D721Med (cell line): ENCODE measurements around the gene C2CD2.
"Not testable (repeated sequence)": the region's sequence is repeated elsewhere in the genome, so short reads cannot be mapped to it uniquely, and the experiment has no call there.

Source experiments
- DNase-seq: peaks from one replicate; pipeline ENCODE4 v3.0.0; 2011; ENCODE audit warnings: low spot score; ENCODE audit not compliant: insufficient read length
- FAIRE-seq: peaks from 2 replicates; lab custom pipeline; 2011; peaks lifted over from hg19 to GRCh38; lab: Jason Lieb, UNC
- TF ChIP-seq, protein P1 (sequence below): IDR thresholded peaks from 2 replicates; pipeline ENCODE4 v1.5.1; 2012; ENCODE audit warnings: mild to moderate bottlenecking, control low read depth; ENCODE audit not compliant: insufficient read depth; ENCODE audit errors: missing control alignments

C2CD2 gene

GRCh38 chr21:41964171-41964570 is 10.4 kb upstream of the C2CD2 start:
- TF ChIP-seq, protein P1, sequence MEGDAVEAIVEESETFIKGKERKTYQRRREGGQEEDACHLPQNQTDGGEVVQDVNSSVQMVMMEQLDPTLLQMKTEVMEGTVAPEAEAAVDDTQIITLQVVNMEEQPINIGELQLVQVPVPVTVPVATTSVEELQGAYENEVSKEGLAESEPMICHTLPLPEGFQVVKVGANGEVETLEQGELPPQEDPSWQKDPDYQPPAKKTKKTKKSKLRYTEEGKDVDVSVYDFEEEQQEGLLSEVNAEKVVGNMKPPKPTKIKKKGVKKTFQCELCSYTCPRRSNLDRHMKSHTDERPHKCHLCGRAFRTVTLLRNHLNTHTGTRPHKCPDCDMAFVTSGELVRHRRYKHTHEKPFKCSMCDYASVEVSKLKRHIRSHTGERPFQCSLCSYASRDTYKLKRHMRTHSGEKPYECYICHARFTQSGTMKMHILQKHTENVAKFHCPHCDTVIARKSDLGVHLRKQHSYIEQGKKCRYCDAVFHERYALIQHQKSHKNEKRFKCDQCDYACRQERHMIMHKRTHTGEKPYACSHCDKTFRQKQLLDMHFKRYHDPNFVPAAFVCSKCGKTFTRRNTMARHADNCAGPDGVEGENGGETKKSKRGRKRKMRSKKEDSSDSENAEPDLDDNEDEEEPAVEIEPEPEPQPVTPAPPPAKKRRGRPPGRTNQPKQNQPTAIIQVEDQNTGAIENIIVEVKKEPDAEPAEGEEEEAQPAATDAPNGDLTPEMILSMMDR: no peak
- FAIRE-seq: no peak
- DNase-seq: no peak

DNA sequence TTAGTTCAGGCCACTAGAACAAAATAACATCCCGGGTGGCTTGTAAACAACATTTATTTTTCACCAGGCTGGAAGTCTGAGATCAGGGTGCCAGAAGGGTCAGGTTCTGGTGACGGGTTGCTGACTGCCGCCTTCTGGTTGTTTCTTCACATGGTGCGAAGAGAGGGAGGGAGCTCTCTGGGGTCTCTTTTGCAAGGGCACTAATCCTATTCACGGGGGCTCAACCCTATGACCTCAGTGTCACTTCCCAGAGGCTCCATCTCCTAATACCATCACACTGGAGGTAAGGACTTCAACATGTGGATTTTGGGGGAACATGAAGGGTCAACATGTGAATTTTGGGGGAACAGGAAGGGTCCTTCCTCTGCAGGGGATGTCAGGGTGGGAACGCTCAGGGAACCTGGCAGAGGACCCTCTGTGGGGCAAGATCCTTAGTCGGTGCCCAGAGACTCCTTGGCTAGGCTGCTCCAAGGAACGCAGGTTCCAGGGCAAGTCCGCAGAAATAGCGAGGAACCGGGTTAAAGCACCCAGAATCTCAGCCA is 8.7 kb upstream of the C2CD2 start:
- no peak for FAIRE-seq
- DNase-seq: no peak
- TF ChIP-seq, protein P1: no peak

DNA sequence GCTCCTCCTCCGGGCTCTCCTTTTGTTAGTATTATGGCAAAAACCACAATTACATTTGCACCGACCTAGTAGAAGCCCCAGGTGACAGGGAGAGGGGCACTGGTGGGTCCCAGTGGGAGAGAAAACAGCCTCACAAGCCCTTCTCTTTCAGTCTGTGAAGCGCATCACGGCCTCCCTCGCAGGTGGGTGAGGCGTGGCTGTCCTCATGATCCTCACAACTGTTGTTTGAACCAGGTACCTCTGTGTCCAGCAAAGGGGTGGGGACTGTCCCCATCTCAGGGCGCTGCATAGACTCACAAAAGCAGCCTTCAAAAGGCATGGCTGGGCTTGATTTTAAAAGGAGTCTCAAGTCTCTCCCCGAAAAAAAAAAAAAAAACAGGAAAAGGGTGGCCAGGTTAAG is 7.9 kb upstream of the C2CD2 start:
- DNase-seq: no peak
- FAIRE-seq: no peak
- TF ChIP-seq, protein P1: no peak

DNA sequence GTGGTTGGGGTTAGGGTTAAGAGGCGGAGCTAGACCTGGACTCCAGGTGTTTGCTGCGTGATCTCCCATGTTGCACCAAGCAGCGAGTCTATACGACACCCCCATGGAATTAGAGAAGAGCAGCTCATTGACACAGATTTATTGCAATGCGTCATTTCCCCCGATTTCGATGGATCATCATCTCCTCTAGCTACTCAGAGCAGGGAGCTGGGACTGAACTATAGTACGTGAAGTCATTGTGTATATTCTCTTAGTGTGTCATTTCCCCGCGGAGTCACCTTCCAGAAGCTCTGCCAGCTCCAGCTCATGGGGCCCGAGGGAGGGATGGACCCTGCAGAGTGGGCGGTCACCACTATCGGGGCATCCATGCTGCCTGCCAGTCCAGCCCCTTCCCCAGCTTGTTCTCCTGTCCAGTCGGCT is 7.5 kb upstream of the C2CD2 start:
- FAIRE-seq (no peak), DNase-seq (no peak)
- TF ChIP-seq, protein P1: no peak

- FAIRE-seq: no peak
- TF ChIP-seq, protein P1: no peak
- no peak for DNase-seq
These were observed 6.6 kb upstream of the C2CD2 start for GRCh38 chr21:41960386-41960785.

GRCh38 chr21:41959697-41960096 is 5.9 kb upstream of the C2CD2 start:
- not testable (repeated sequence) for FAIRE-seq, DNase-seq

- TF ChIP-seq, protein P1: no peak
- DNase-seq (no peak), FAIRE-seq (no peak)
These were observed 5.2 kb upstream of the C2CD2 start for GRCh38 chr21:41958886-41959563.
